H1 (cell line): Measurements from ENCODE around the gene TUBA4B. TPM values are rescaled to one million over a fixed set of nuclear protein-coding genes. Genes with fewer than 3 reads are reported as not detected.
A peak's percentile ranks its signal among the peaks of the same experiment; 100 is the strongest.

ENCODE experiments used
- ASH2L ChIP-seq: fragments of 200-600, 300-600 bp; sonication (generic); IDR thresholded peaks from one replicate; pipeline ENCODE4 v1.7.1; 2017; ENCODE audit warnings: low read length
- CTCF ChIP-seq, 3 experiments: IDR thresholded peaks; 1 replicate in 2 of 3; 2 replicates in 1 of 3; pipeline versions ENCODE4 v1.5.1 to v1.6.1; 2011; ENCODE audit warnings: low read length in 3 of 3, mild to moderate bottlenecking in 3 of 3, inconsistent platforms in 2 of 3, low read depth in 1 of 3, moderate library complexity in 1 of 3; ENCODE audit not compliant: insufficient read depth in 1 of 3; ENCODE audit errors: control extremely low read depth in 1 of 3
- EP300 ChIP-seq, 2 experiments: IDR thresholded peaks; 1 replicate in 1 of 2; 2 replicates in 1 of 2; pipeline ENCODE4 v1.6.1; 2011 to 2012; ENCODE audit warnings: low read depth in 2 of 2, low read length in 2 of 2, mild to moderate bottlenecking in 2 of 2, borderline replicate concordance in 1 of 2, inconsistent platforms in 1 of 2, moderate library complexity in 1 of 2
- JUND ChIP-seq: IDR thresholded peaks from 2 replicates; pipeline ENCODE4 v1.6.1; 2011; ENCODE audit warnings: mild to moderate bottlenecking, improper control_type of control experiment, low read length
- MAX ChIP-seq: IDR thresholded peaks from 2 replicates; pipeline ENCODE4 v1.6.1; 2012; ENCODE audit warnings: inconsistent platforms
- PHF8 ChIP-seq: fragments of 200-600 bp; sonication (generic); conservative IDR thresholded peaks from 2 replicates; pipeline ENCODE4 v1.7.1; 2012; ENCODE audit warnings: low read depth, mild to moderate bottlenecking, inconsistent platforms, low read length, moderate library complexity
- POLR2A ChIP-seq, 2 experiments: IDR thresholded peaks; 1 replicate in 1 of 2; 2 replicates in 1 of 2; pipeline ENCODE4 v1.6.1; 2011; ENCODE audit warnings: low read depth in 2 of 2, low read length in 2 of 2, mild to moderate bottlenecking in 2 of 2; ENCODE audit errors: control extremely low read depth in 1 of 2
- RBBP5 ChIP-seq: IDR thresholded peaks from 2 replicates; pipeline ENCODE4 v1.7.1; 2012; ENCODE audit warnings: low read depth, mild to moderate bottlenecking, inconsistent platforms, low read length, moderate library complexity, borderline replicate concordance
- RNF2 ChIP-seq: fragments of 200-900, 300-1000 bp; sonication (generic); IDR thresholded peaks from 2 replicates; pipeline ENCODE4 v1.7.1; 2016; ENCODE audit warnings: borderline replicate concordance, low read depth, mild to moderate bottlenecking, antibody characterized with exemption, low read length; ENCODE audit not compliant: poor library complexity, severe bottlenecking; ENCODE audit errors: missing control alignments
- TAF1 ChIP-seq: IDR thresholded peaks from 2 replicates; pipeline ENCODE4 v1.6.1; 2011; ENCODE audit warnings: mild to moderate bottlenecking, low read depth, low read length
- TBP ChIP-seq: IDR thresholded peaks from 2 replicates; pipeline ENCODE4 v1.6.1; 2011; ENCODE audit warnings: low read depth, low read length, improper control_type of control experiment
- polyA plus RNA-seq, 7 experiments: library from polyadenylated mRNA; depleted of rRNA in 3 of 7; stranded (reverse) in 5 of 7; unstranded in 2 of 7; fragments of >200 nt in 5 of 7; fragments of 200-250 nt in 2 of 7; gene quantifications; 1 replicate in 5 of 7; 2 replicates in 1 of 7; 4 replicates in 1 of 7; pipeline versions ENCODE4 v1.2.1 to v1.2.3, GENCODE V29; 2011 to 2013; ENCODE audit warnings: missing spikeins in 2 of 7, mixed read lengths in 2 of 7
- total RNA-seq: library from RNA; stranded (reverse); fragmentation: NEBNext Ultra II Directional; extraction: Animal tissue kit (Norgen Biotek cat#: 25700); gene quantifications from 2 replicates; pipeline ENCODE4 v1.2.1, GENCODE V29; 2021
- TF ChIP-seq, protein P1 (sequence below): IDR thresholded peaks from 2 replicates; pipeline ENCODE4 v1.6.1; 2011; ENCODE audit warnings: low read depth, mild to moderate bottlenecking, low read length; ENCODE audit not compliant: insufficient read depth

Gene TUBA4B
- total and polyA plus RNA-seq, 2 of the 8 experiments (the other 6 are each of a cell fraction or from before 2014, with no cell fraction given), result 0.08 to 0.24 TPM

GRCh38 chr2:219279151-219279915 lies 26.3 kb downstream of the TUBA4B start, which contains the start of gene DNAJB2 (continued):
- no peak for TF ChIP-seq CTCF (IDR thresholded peaks at IDR 0.05; ENCODE audit: control extremely low read depth in 1 of 3, insufficient read depth in 1 of 3, low read depth in 1 of 3, low read length in 3 of 3)
- TF ChIP-seq JUND, result peak; percentile 34; the same call in 1 of the 2 replicates
- TF ChIP-seq PHF8, result peak; percentile 60
- TF ChIP-seq MAX, result peak; percentile 73
- TF ChIP-seq, protein P1, sequence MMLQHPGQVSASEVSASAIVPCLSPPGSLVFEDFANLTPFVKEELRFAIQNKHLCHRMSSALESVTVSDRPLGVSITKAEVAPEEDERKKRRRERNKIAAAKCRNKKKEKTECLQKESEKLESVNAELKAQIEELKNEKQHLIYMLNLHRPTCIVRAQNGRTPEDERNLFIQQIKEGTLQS, result 0 out of 2 replicates have a peak, but pooled peaks have one; percentile 11
- TF ChIP-seq RNF2, result no peak
- TF ChIP-seq POLR2A (IDR thresholded peaks at IDR 0.05; ENCODE audit: control extremely low read depth in 1 of 2, low read depth in 2 of 2, low read length in 2 of 2), result 0 out of 3 replicates have a peak, but pooled peaks of 1 of the 2 experiments have one; percentile 31
- TF ChIP-seq TAF1, result 0 out of 2 replicates have a peak, but pooled peaks have one; percentile 63
- TF ChIP-seq RBBP5, result 0 out of 2 replicates have a peak, but pooled peaks have one; percentile 37
- TF ChIP-seq ASH2L, result no peak
- TF ChIP-seq TBP, result peak; percentile 50
- peak in 1 of 2 experiments; percentile 61; a peak in 1 of 3 replicates for TF ChIP-seq EP300 (IDR thresholded peaks at IDR 0.05; ENCODE audit: borderline replicate concordance in 1 of 2, low read depth in 2 of 2, low read length in 2 of 2)
